ENCODE measurements around the gene FOXD2.

The FOXD2 gene

GRCh38 chr1:47477595-47478080, 39.8 kb downstream of the FOXD2 start:
- Histone ChIP-seq H3K36me3 (no peaks in the 10 kb centered on the region), H3K4me1 (ENCODE audit: control insufficient read depth in 1 of 2, insufficient read depth in 1 of 2, low read depth in 1 of 2, low read length in 1 of 2) (no peaks in the 10 kb centered on the region), H3K4me3 (ENCODE audit: low read depth in 1 of 2, low read length in 1 of 2) (no peak overlapping the region), H3K27ac (no peak overlapping the region), H3K9me3 (no peaks in the 10 kb centered on the region), H3K27me3 (peaks cover 53% of the 10 kb centered on the region)
- no peak for TF ChIP-seq CTCF (IDR thresholded peaks at IDR 0.05)

- Histone ChIP-seq H3K4me1 (ENCODE audit: control insufficient read depth in 1 of 2, insufficient read depth in 1 of 2, low read depth in 1 of 2, low read length in 1 of 2) (no peaks in the 10 kb centered on the region), H3K4me3 (ENCODE audit: low read depth in 1 of 2, low read length in 1 of 2) (no peak overlapping the region), H3K36me3 (no peaks in the 10 kb centered on the region), H3K9me3 (no peaks in the 10 kb centered on the region), H3K27me3 (peaks cover 53% of the 10 kb centered on the region), H3K27ac (no peak overlapping the region)
- no peak for TF ChIP-seq CTCF (IDR thresholded peaks at IDR 0.05)
Measured at GRCh38 chr1:47478090-47478489, 40.2 kb downstream of the FOXD2 start.

- Histone ChIP-seq H3K4me1 (ENCODE audit: control insufficient read depth in 1 of 2, insufficient read depth in 1 of 2, low read depth in 1 of 2, low read length in 1 of 2) (no peaks in the 10 kb centered on the region), H3K9me3 (no peaks in the 10 kb centered on the region), H3K4me3 (ENCODE audit: low read depth in 1 of 2, low read length in 1 of 2) (no peak overlapping the region), H3K36me3 (no peaks in the 10 kb centered on the region), H3K27me3 (peaks cover 48% of the 10 kb centered on the region), H3K27ac (no peak overlapping the region)
- TF ChIP-seq CTCF (IDR thresholded peaks at IDR 0.05): no peak
Measured at GRCh38 chr1:47479664-47480063, 41.8 kb downstream of the FOXD2 start.

GRCh38 chr1:47481936-47482335, 44.1 kb downstream of the FOXD2 start:
- Histone ChIP-seq H3K4me3 (ENCODE audit: low read depth in 1 of 2, low read length in 1 of 2) (no peak overlapping the region), H3K4me1 (ENCODE audit: control insufficient read depth in 1 of 2, insufficient read depth in 1 of 2, low read depth in 1 of 2, low read length in 1 of 2) (no peaks in the 10 kb centered on the region), H3K36me3 (no peaks in the 10 kb centered on the region), H3K27ac (no peak overlapping the region), H3K27me3 (peaks cover 42% of the 10 kb centered on the region), H3K9me3 (no peaks in the 10 kb centered on the region)
- TF ChIP-seq CTCF (IDR thresholded peaks at IDR 0.05): no peak

- Histone ChIP-seq H3K27ac (no peak overlapping the region), H3K4me1 (ENCODE audit: control insufficient read depth in 1 of 2, insufficient read depth in 1 of 2, low read depth in 1 of 2, low read length in 1 of 2) (no peaks in the 10 kb centered on the region), H3K36me3 (no peaks in the 10 kb centered on the region), H3K27me3 (peaks cover 37% of the 10 kb centered on the region), H3K4me3 (ENCODE audit: low read depth in 1 of 2, low read length in 1 of 2) (no peak overlapping the region), H3K9me3 (no peaks in the 10 kb centered on the region)
- TF ChIP-seq CTCF (IDR thresholded peaks at IDR 0.05): no peak
Measured at GRCh38 chr1:47482786-47483185, 44.9 kb downstream of the FOXD2 start.

GRCh38 chr1:47483651-47484050, 45.8 kb downstream of the FOXD2 start:
- no peak overlapping the region for H3K27ac ChIP-seq
- H3K4me3 ChIP-seq (ENCODE audit: low read depth in 1 of 2, low read length in 1 of 2): no peak overlapping the region
- peaks cover 36% of the 10 kb centered on the region for H3K27me3 ChIP-seq
- H3K9me3 ChIP-seq: no peaks in the 10 kb centered on the region
- TF ChIP-seq CTCF (IDR thresholded peaks at IDR 0.05): no peak
- no peaks in the 10 kb centered on the region for H3K4me1 ChIP-seq (ENCODE audit: control insufficient read depth in 1 of 2, insufficient read depth in 1 of 2, low read depth in 1 of 2, low read length in 1 of 2)
- no peaks in the 10 kb centered on the region for H3K36me3 ChIP-seq

Measured in neutrophil (primary cell).